HG03342 (cell line): ENCODE data around the gene TACR1.

Experiments
- ATAC-seq: cut with Tn5 transposase; IDR thresholded peaks from one replicate; pipeline ENCODE4 v1.9.1; 2021; ENCODE audit warnings: mild to moderate bottlenecking, moderate library complexity; ENCODE audit not compliant: unreplicated experiment

Gene TACR1

GRCh38 chr2:75025216-75025615 is 174.1 kb downstream of the TACR1 start:
- no peak for ATAC-seq

GRCh38 chr2:75023666-75024455 is 175.5 kb downstream of the TACR1 start:
- ATAC-seq, result no peak

GRCh38 chr2:75022516-75022915 is 176.8 kb downstream of the TACR1 start:
- no peak for ATAC-seq

- ATAC-seq, result no peak
Observed at GRCh38 chr2:75021672-75022071, 177.6 kb downstream of the TACR1 start.

- ATAC-seq, result no peak
Observed at GRCh38 chr2:75020476-75020875, 178.8 kb downstream of the TACR1 start.

- ATAC-seq, result no peak
Observed at GRCh38 chr2:75019790-75020189, 179.5 kb downstream of the TACR1 start.

- no peak for ATAC-seq
Observed at GRCh38 chr2:75018162-75018561, 181.2 kb downstream of the TACR1 start.

GRCh38 chr2:75012080-75012479 is 187.2 kb downstream of the TACR1 start:
- no peak for ATAC-seq

- no peak for ATAC-seq
Observed at GRCh38 chr2:75010571-75010970, 188.7 kb downstream of the TACR1 start.

GRCh38 chr2:75007819-75008218 is 191.5 kb downstream of the TACR1 start:
- no peak for ATAC-seq

- ATAC-seq, result no peak
Observed at GRCh38 chr2:75007061-75007460, 192.3 kb downstream of the TACR1 start.

GRCh38 chr2:75006041-75006440 is 193.3 kb downstream of the TACR1 start:
- no peak for ATAC-seq

- no peak for ATAC-seq
Observed at GRCh38 chr2:75003773-75004172, 195.5 kb downstream of the TACR1 start.

- no peak for ATAC-seq
Observed at GRCh38 chr2:75003276-75003675, 196.0 kb downstream of the TACR1 start.

- no peak for ATAC-seq
Observed at GRCh38 chr2:75002007-75002406, 197.3 kb downstream of the TACR1 start.

GRCh38 chr2:74999468-74999867 is 199.9 kb downstream of the TACR1 start:
- ATAC-seq, result no peak
